ENCODE data around the gene SCP2. TPM values are rescaled to one million over a fixed set of nuclear protein-coding genes. Genes with fewer than 3 reads are reported as not detected.
A peak's percentile ranks its signal among the peaks of the same experiment; 100 is the strongest.
"Not testable (repeated sequence)": the region's sequence is repeated elsewhere in the genome, so short reads cannot be mapped to it uniquely, and the experiment has no call there.

SCP2 gene
- polyA plus RNA-seq, 12 donors: 69.2 to 136 (median 88.4) TPM; not detected in 1

- peak; percentile 16 for DNase-seq
Observed at GRCh38 chr1:52955129-52955970, 28.3 kb downstream of the SCP2 start.

- no peak for DNase-seq
Observed at GRCh38 chr1:52963101-52963500, 36.0 kb downstream of the SCP2 start.

- DNase-seq: no peak
Observed at GRCh38 chr1:52967666-52968065, 40.6 kb downstream of the SCP2 start.

- DNase-seq: not testable (repeated sequence)
Observed at GRCh38 chr1:52969234-52969633, 42.2 kb downstream of the SCP2 start.

- no peak for DNase-seq
Observed at GRCh38 chr1:52970149-52970548, 43.1 kb downstream of the SCP2 start.

- no peak for DNase-seq
Observed at GRCh38 chr1:52973841-52974240, 46.8 kb downstream of the SCP2 start.

GRCh38 chr1:52976183-52977035 lies 49.3 kb downstream of the SCP2 start:
- DNase-seq: no peak

- DNase-seq: no peak
Observed at GRCh38 chr1:52978045-52978444, 51.0 kb downstream of the SCP2 start.

- DNase-seq: not testable (repeated sequence)
Observed at GRCh38 chr1:52992733-52993132, 65.7 kb downstream of the SCP2 start.

- no peak for DNase-seq
Observed at GRCh38 chr1:52994656-52995055, 67.6 kb downstream of the SCP2 start.

GRCh38 chr1:52996653-52997052 lies 69.6 kb downstream of the SCP2 start:
- DNase-seq: no peak

- no peak for DNase-seq
Observed at GRCh38 chr1:53001128-53001527, 74.1 kb downstream of the SCP2 start.

GRCh38 chr1:53006612-53007011 lies 79.5 kb downstream of the SCP2 start:
- not testable (repeated sequence) for DNase-seq

- not testable (repeated sequence) for DNase-seq
Observed at GRCh38 chr1:53010247-53010646, 83.2 kb downstream of the SCP2 start.

- DNase-seq: no peak
Observed at GRCh38 chr1:53011175-53011574, 84.1 kb downstream of the SCP2 start.

- DNase-seq: peak; percentile 87
Observed at GRCh38 chr1:53014791-53015507, 87.9 kb downstream of the SCP2 start.

- DNase-seq: no peak
Observed at GRCh38 chr1:53015508-53015860, 88.4 kb downstream of the SCP2 start.

GRCh38 chr1:53016705-53017104 lies 89.6 kb downstream of the SCP2 start:
- no peak for DNase-seq

GRCh38 chr1:53020588-53020987 lies 93.5 kb downstream of the SCP2 start:
- DNase-seq: no peak

GRCh38 chr1:53022179-53022578 lies 95.1 kb downstream of the SCP2 start:
- no peak for DNase-seq

- no peak for DNase-seq
Observed at GRCh38 chr1:53023546-53023945, 96.5 kb downstream of the SCP2 start.

- no peak for DNase-seq
Observed at GRCh38 chr1:53024117-53024516, 97.0 kb downstream of the SCP2 start.

All from muscle of arm (tissue), 12 donors.